Vagina (tissue), 2 donors: ENCODE results near the gene ARSI. TPM values are rescaled to one million over a fixed set of nuclear protein-coding genes. Genes with fewer than 3 reads are reported as not detected.

Experiments
- DNase-seq, 2 donors: peaks; one replicate each; pipeline ENCODE4 v3.0.0-alpha.2; 2017; ENCODE audit errors: extremely low spot score in 2 of 2
- H3K27ac ChIP-seq: fragments of 200-600 bp; sonication (generic); one replicate; pipeline ENCODE4 v1.5.1; 2019
- H3K27me3 ChIP-seq: fragments of 200-600 bp; sonication (generic); one replicate; pipeline ENCODE4 v1.5.1; 2019
- H3K36me3 ChIP-seq, 2 donors: fragments of 200-600 bp; sonication (generic); one replicate each; pipeline ENCODE4 v1.5.1; 2017 to 2019
- H3K4me1 ChIP-seq: fragments of 200-600 bp; sonication (generic); one replicate; pipeline ENCODE4 v1.5.1; 2019
- H3K4me3 ChIP-seq, 2 donors: fragments of 200-600 bp; sonication (generic); 1 replicate in 1 of 2; 2 replicates in 1 of 2; pipeline ENCODE4 v1.5.1; 2016 to 2019
- H3K9me3 ChIP-seq: fragments of 200-600 bp; sonication (generic); one replicate; pipeline ENCODE4 v1.5.1; 2019
- CTCF ChIP-seq, 3 experiments: fragments of 450-650 bp in 2 of 3; fragments of 200-600 bp in 1 of 3; sonication (generic) in 1 of 3; IDR thresholded peaks; one replicate each; pipeline ENCODE4 v1.5.1; 2017 to 2019; ENCODE audit warnings: antibody characterized with exemption in 3 of 3, mild to moderate bottlenecking in 2 of 3, moderate library complexity in 2 of 3
- POLR2A ChIP-seq, 2 donors: fragments of 450-650 bp; IDR thresholded peaks; one replicate each; pipeline ENCODE4 v1.6.1; 2017; ENCODE audit warnings: antibody characterized with exemption in 2 of 2, mild to moderate bottlenecking in 2 of 2, moderate library complexity in 2 of 2
- POLR2AphosphoS5 ChIP-seq, 2 donors: sonication (generic); formaldehyde crosslinking; IDR thresholded peaks; one replicate each; pipeline ENCODE4 v1.9.0; 2017; ENCODE audit warnings: antibody characterized with exemption in 2 of 2, mild to moderate bottlenecking in 2 of 2, low read depth in 1 of 2; ENCODE audit not compliant: insufficient read depth in 1 of 2
- intact Hi-C: fragments of 100-400 bp; cut with DNase I; formaldehyde crosslinking; loops from one replicate; pipeline ENCODE4 v1.15.1; 2023
- total RNA-seq: library from RNA; depleted of rRNA; stranded (reverse); fragments of >200 nt; gene quantifications from one replicate; pipeline ENCODE4 v1.2.3, GENCODE V29; 2016

ARSI gene
- total RNA-seq, 1 donor from 2014 or later, result 4.7 TPM

GRCh38 chr5:150257424-150257823 lies 45.3 kb downstream of the ARSI start:
- Histone ChIP-seq H3K27me3 (no peaks in the 10 kb centered on the region), H3K27ac (no peak overlapping the region), H3K9me3 (no peaks in the 10 kb centered on the region), H3K4me3 (no peak overlapping the region), H3K4me1 (no peaks in the 10 kb centered on the region), H3K36me3 (no peaks in the 10 kb centered on the region)
- TF ChIP-seq POLR2A (IDR thresholded peaks at IDR 0.05), result no peak
- no peak for TF ChIP-seq POLR2AphosphoS5 (IDR thresholded peaks at IDR 0.05; ENCODE audit: insufficient read depth in 1 of 2, low read depth in 1 of 2)
- no peak for TF ChIP-seq CTCF (IDR thresholded peaks at IDR 0.05)
- intact Hi-C loops, result no loop called here
- DNase-seq, result no peak

- TF ChIP-seq CTCF (IDR thresholded peaks at IDR 0.05), result no peak
- no peak for TF ChIP-seq POLR2AphosphoS5 (IDR thresholded peaks at IDR 0.05; ENCODE audit: insufficient read depth in 1 of 2, low read depth in 1 of 2)
- TF ChIP-seq POLR2A (IDR thresholded peaks at IDR 0.05), result no peak
- Histone ChIP-seq H3K4me1 (no peaks in the 10 kb centered on the region), H3K36me3 (no peaks in the 10 kb centered on the region), H3K27me3 (no peaks in the 10 kb centered on the region), H3K9me3 (no peaks in the 10 kb centered on the region), H3K27ac (no peak overlapping the region), H3K4me3 (no peak overlapping the region)
- intact Hi-C loops, result no loop called here
- no peak for DNase-seq
Observed at GRCh38 chr5:150256410-150257064, 46.2 kb downstream of the ARSI start.

- Histone ChIP-seq H3K9me3 (no peaks in the 10 kb centered on the region), H3K27ac (no peak overlapping the region), H3K27me3 (no peaks in the 10 kb centered on the region), H3K36me3 (no peaks in the 10 kb centered on the region), H3K4me1 (no peaks in the 10 kb centered on the region), H3K4me3 (no peak overlapping the region)
- no peak for DNase-seq
- intact Hi-C loops, result no loop called here
- TF ChIP-seq POLR2A (IDR thresholded peaks at IDR 0.05) (no peak), CTCF (IDR thresholded peaks at IDR 0.05) (no peak), POLR2AphosphoS5 (IDR thresholded peaks at IDR 0.05; ENCODE audit: insufficient read depth in 1 of 2, low read depth in 1 of 2) (no peak)
Observed at GRCh38 chr5:150255659-150256409, 46.9 kb downstream of the ARSI start.

GRCh38 chr5:150254774-150255173 lies 47.9 kb downstream of the ARSI start:
- intact Hi-C loops, result no loop called here
- Histone ChIP-seq H3K27me3 (no peaks in the 10 kb centered on the region), H3K27ac (no peak overlapping the region), H3K36me3 (no peaks in the 10 kb centered on the region), H3K4me1 (no peaks in the 10 kb centered on the region), H3K4me3 (no peak overlapping the region), H3K9me3 (no peaks in the 10 kb centered on the region)
- TF ChIP-seq POLR2AphosphoS5 (IDR thresholded peaks at IDR 0.05; ENCODE audit: insufficient read depth in 1 of 2, low read depth in 1 of 2), result no peak
- no peak for TF ChIP-seq POLR2A (IDR thresholded peaks at IDR 0.05)
- TF ChIP-seq CTCF (IDR thresholded peaks at IDR 0.05), result no peak
- no peak for DNase-seq

- no peaks in the 10 kb centered on the region for H3K27me3 ChIP-seq
- intact Hi-C loops, result no loop called here
- TF ChIP-seq POLR2AphosphoS5 (IDR thresholded peaks at IDR 0.05; ENCODE audit: insufficient read depth in 1 of 2, low read depth in 1 of 2), result no peak
- H3K4me3 ChIP-seq, result no peak overlapping the region
- no peaks in the 10 kb centered on the region for H3K9me3 ChIP-seq
- no peaks in the 10 kb centered on the region for H3K36me3 ChIP-seq
- DNase-seq, result no peak
- H3K4me1 ChIP-seq, result no peaks in the 10 kb centered on the region
- H3K27ac ChIP-seq, result no peak overlapping the region
Observed at GRCh38 chr5:150254363-150254762, 48.3 kb downstream of the ARSI start.
